Measurements from ENCODE around the gene C4orf51. TPM values are rescaled to one million over a fixed set of nuclear protein-coding genes. Genes with fewer than 3 reads are reported as not detected.

C4orf51 gene
- total and polyA plus RNA-seq, 2 of the 4 experiments (the other 2 are of a cell fraction): not detected

GRCh38 chr4:145772347-145772746 lies 92.4 kb downstream of the C4orf51 start:
- H3K9me1 ChIP-seq (ENCODE audit: insufficient read depth, low read length): peaks cover 11% of the 10 kb centered on the region
- dilution Hi-C loops (cut with HindIII; ENCODE audit: low sequenced_read_pairs, unreplicated experiment): no loop called here
- intact Hi-C loops (cut with micrococcal nuclease): no loop called here
- H3K4me2 ChIP-seq (ENCODE audit: low read depth, low read length): no peak overlapping the region
- ChIA-PET CTCF (interaction anchor here (1.0 kb wide), 1 partner anchor 32 kb away, joined by 4 read pairs; no protein-coding TSS in a partner anchor), POLR2A (ENCODE audit: unreplicated experiment) (no interaction called here)
- BruUV-seq (replicated peaks): no TSS peak
- H2BK20ac ChIP-seq (ENCODE audit: low read depth, low read length): no peak overlapping the region
- in situ Hi-C loops (cut with MboI; ENCODE audit: low sequenced_read_pairs): no loop called here
- H2AK9ac ChIP-seq (replicated peaks; ENCODE audit: low read depth, low read length, poor library complexity): no peak overlapping the region
- no peak overlapping the region for H2BK120ac ChIP-seq (ENCODE audit: low read depth, low read length)
- no peaks in the 10 kb centered on the region; the same call in 1 of the 2 replicates for H3K9me3 ChIP-seq (ENCODE audit: control insufficient read depth, insufficient read depth, low read length)
- no peak overlapping the region for H3K23ac ChIP-seq (ENCODE audit: low read depth, low read length)
- no peak for TF ChIP-seq SMC3 (IDR thresholded peaks at IDR 0.05; ENCODE audit: low read depth, low read length)
- TF ChIP-seq CHD1 (IDR thresholded peaks at IDR 0.05; ENCODE audit: low read depth, low read length): no peak
- TF ChIP-seq FOS (IDR thresholded peaks at IDR 0.05; ENCODE audit: low read depth, low read length): no peak
- ATAC-seq (ENCODE audit: low read depth): no peak
- no peak overlapping the region for H3K9ac ChIP-seq (ENCODE audit: low read depth, low read length)
- no peak overlapping the region for H2BK15ac ChIP-seq (ENCODE audit: low read depth, low read length)
- H3K79me1 ChIP-seq (ENCODE audit: low read depth in 1 of 2, low read length in 2 of 2): no peaks in the 10 kb centered on the region
- peaks cover 28% of the 10 kb centered on the region for H3K36me3 ChIP-seq (ENCODE audit: control insufficient read depth, insufficient read depth, low read length)
- no peak overlapping the region for H4K5ac ChIP-seq (ENCODE audit: low read depth, low read length)
- no peaks in the 10 kb centered on the region for H3K27me3 ChIP-seq (ENCODE audit: control insufficient read depth, insufficient read depth, low read length)
- no peak overlapping the region for H2AFZ ChIP-seq (replicated peaks; ENCODE audit: low read length, poor library complexity)
- H4K8ac ChIP-seq (ENCODE audit: low read depth in 2 of 2, low read length in 2 of 2): no peak overlapping the region
- no peak overlapping the region for H3K14ac ChIP-seq (replicated peaks; ENCODE audit: low read depth, low read length)
- H2AK5ac ChIP-seq (ENCODE audit: low read depth, low read length): no peak overlapping the region
- H3K4me3 ChIP-seq (ENCODE audit: insufficient read depth, low read depth, low read length): no peak overlapping the region
- no peaks in the 10 kb centered on the region for H4K20me1 ChIP-seq (ENCODE audit: insufficient read depth, low read length)
- H4K91ac ChIP-seq (ENCODE audit: insufficient read depth, low read depth, low read length): no peak overlapping the region
- H3K4ac ChIP-seq (ENCODE audit: low read depth, low read length): no peak overlapping the region
- no peaks in the 10 kb centered on the region for H3K4me1 ChIP-seq (ENCODE audit: control insufficient read depth, insufficient read depth, low read length)
- H2BK5ac ChIP-seq (ENCODE audit: low read depth, low read length, poor library complexity, severe bottlenecking): no peak overlapping the region
- H3K56ac ChIP-seq (ENCODE audit: extremely low read depth, insufficient read depth, low read length): no peak overlapping the region
- H3K27ac ChIP-seq (ENCODE audit: insufficient read depth, low read length): no peak overlapping the region
- no CpG with 5 or more reads among the region's 2 CpGs for WGBS, 2 experiments (ENCODE audit: extremely low coverage in 2 of 2, insufficient read length in 1 of 2)
- no peak for DNase-seq
- no peak overlapping the region for H3K18ac ChIP-seq (ENCODE audit: low read depth, low read length)
